ENCODE measurements around the gene PDS5A.
"Not testable (repeated sequence)": the region's sequence is repeated elsewhere in the genome, so short reads cannot be mapped to it uniquely, and the experiment has no call there.

The PDS5A gene

DNA sequence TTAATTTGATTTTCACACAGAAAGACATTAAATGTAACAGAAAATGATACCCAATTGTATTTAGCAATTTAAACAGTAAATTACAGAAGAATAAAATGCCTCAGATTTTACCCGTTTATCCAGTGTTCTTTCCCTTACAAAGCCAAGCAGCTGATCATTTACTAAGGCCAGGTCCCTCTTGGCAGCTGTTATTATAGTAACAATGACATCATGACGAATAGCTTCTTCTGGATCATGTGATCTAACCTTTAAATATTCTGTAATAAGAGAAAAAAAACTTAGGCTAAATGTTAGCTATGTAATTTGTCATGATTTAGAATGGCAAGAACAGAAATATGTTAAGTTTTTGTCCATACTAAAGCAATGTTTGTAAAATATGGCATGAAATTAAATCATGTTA, 69.4 kb downstream of the PDS5A start:
- POLR2A ChIA-PET: no interaction called here
- TF ChIP-seq, protein P1, sequence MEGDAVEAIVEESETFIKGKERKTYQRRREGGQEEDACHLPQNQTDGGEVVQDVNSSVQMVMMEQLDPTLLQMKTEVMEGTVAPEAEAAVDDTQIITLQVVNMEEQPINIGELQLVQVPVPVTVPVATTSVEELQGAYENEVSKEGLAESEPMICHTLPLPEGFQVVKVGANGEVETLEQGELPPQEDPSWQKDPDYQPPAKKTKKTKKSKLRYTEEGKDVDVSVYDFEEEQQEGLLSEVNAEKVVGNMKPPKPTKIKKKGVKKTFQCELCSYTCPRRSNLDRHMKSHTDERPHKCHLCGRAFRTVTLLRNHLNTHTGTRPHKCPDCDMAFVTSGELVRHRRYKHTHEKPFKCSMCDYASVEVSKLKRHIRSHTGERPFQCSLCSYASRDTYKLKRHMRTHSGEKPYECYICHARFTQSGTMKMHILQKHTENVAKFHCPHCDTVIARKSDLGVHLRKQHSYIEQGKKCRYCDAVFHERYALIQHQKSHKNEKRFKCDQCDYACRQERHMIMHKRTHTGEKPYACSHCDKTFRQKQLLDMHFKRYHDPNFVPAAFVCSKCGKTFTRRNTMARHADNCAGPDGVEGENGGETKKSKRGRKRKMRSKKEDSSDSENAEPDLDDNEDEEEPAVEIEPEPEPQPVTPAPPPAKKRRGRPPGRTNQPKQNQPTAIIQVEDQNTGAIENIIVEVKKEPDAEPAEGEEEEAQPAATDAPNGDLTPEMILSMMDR (IDR thresholded peaks at IDR 0.05; ENCODE audit: control extremely low read depth, extremely low read depth, low read depth, missing control alignments): no peak
- CTCF ChIA-PET: interaction anchor here (1.0 to 2.2 kb wide), 5 partner anchors 16 to 439 kb away, joined by 3 to 4 read pairs (median 4); no protein-coding TSS in a partner anchor
- DNase-seq (ENCODE audit: extremely low spot score): no peak

DNA sequence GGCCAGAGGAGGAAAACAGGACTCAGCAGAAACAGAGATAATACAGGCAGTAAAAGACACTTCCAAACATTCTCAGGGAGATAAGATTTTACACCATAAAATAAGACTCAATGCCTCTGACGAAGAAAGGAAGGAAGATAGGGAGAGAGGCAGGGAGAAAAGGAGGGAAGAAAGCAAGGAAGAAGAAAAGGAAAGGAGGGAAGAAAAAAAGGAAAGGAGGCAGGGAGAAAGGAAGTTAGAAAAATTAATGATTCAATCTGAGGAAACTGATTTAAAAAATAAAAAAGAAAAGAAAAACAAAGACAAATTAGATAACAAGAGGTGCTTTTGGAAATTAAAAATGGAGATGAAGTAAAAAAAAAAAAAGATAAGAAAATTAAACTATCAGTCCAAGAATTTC, 72.1 kb downstream of the PDS5A start:
- ChIA-PET CTCF (no interaction called here), POLR2A (interaction anchor here (0.7 kb wide), 1 partner anchor 9 kb away, joined by 3 read pairs; no protein-coding TSS in a partner anchor)
- no peak for DNase-seq (ENCODE audit: extremely low spot score)
- TF ChIP-seq, protein P1 (IDR thresholded peaks at IDR 0.05; ENCODE audit: control extremely low read depth, extremely low read depth, low read depth, missing control alignments): no peak

DNA sequence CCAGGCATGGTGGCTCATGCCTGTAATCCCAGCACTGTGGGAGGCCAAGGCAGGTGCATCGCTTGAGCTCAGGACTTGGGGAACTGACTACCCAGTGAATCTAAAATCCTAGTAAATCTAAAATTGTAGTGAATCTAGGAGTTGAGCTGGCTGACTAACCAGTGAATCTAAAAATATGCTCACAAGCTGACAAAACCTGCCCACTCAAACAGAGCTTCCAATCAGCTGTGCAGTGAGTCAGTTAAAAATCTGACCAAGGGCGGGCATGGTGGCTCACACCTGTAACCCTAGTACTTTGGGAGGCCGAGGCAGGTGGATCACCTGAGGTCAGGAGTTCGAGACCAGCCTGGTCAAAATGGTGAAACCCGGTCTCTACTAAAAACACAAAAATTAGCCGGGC, 72.7 kb downstream of the PDS5A start:
- POLR2A ChIA-PET; DNase-seq (ENCODE audit: extremely low spot score); CTCF ChIA-PET: not testable (repeated sequence)

DNA sequence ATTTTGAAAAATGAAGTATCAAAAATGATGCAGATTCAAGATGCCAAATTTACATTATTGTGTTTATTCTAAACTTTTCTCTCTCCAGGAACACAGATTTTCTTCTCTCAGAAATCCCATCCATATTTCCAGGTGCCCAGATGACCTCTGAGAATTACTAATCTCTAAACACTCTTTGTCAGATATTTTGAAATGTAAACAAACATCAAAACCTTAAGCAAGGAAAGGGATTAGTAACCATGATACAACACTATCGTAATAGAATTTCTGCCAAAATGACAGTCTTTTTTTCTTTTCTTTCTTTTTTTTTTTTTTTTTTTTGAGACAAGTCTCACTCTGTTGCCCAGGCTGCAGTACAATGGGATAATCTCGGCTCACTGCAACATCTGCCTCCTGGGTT, 76.7 kb downstream of the PDS5A start:
- POLR2A ChIA-PET: no interaction called here
- DNase-seq (ENCODE audit: extremely low spot score): no peak
- CTCF ChIA-PET: interaction anchor here (1.6 kb wide), 1 partner anchor 13 kb away, joined by 5 read pairs; no protein-coding TSS in a partner anchor
- TF ChIP-seq, protein P1 (IDR thresholded peaks at IDR 0.05; ENCODE audit: control extremely low read depth, extremely low read depth, low read depth, missing control alignments): no peak

DNA sequence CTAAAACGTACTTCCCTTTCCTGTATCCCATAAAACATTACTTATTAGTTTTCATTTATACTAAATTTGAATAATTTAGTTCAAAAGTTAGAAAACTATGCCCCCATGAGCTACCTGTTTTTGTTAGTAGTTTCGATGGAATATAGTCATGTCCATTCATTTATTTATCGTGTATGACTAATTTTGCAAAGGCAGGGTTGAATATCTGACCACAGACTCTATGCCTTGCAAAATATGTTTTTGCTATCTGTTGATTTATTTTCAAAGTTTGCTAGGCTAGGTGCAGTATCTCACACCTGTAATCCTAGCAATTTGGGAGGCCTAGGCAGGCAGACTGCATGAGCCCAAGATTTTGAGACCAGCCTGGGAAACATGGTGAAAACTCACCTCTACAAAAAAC, 78.4 kb downstream of the PDS5A start:
- CTCF ChIA-PET: no interaction called here
- no peak for DNase-seq (ENCODE audit: extremely low spot score)
- POLR2A ChIA-PET: no interaction called here
- TF ChIP-seq, protein P1 (IDR thresholded peaks at IDR 0.05; ENCODE audit: control extremely low read depth, extremely low read depth, low read depth, missing control alignments): no peak

DNA sequence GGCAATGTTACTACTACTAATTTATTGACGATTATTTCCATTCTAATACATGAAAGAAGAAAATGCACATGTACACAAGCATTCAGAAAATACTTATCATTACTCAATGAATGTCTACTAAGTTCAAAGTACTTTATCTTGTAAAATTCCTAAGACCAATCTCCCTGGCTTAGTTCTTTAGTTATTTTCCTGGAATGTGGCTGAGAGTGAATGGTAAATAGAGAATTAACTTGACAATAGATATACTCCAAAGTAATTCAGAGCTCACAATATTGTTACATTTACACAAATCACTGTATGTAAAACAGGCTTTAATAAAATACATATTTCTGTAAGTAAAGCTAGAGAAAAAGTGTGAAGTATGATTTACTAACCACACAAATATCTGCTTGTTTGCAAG, 79.7 kb downstream of the PDS5A start:
- POLR2A ChIA-PET: no interaction called here
- CTCF ChIA-PET: interaction anchor here (0.8 to 1.6 kb wide), 3 partner anchors 36 to 212 kb away, joined by 3 read pairs; no protein-coding TSS in a partner anchor
- TF ChIP-seq, protein P1 (IDR thresholded peaks at IDR 0.05; ENCODE audit: control extremely low read depth, extremely low read depth, low read depth, missing control alignments): no peak
- DNase-seq (ENCODE audit: extremely low spot score): no peak

DNA sequence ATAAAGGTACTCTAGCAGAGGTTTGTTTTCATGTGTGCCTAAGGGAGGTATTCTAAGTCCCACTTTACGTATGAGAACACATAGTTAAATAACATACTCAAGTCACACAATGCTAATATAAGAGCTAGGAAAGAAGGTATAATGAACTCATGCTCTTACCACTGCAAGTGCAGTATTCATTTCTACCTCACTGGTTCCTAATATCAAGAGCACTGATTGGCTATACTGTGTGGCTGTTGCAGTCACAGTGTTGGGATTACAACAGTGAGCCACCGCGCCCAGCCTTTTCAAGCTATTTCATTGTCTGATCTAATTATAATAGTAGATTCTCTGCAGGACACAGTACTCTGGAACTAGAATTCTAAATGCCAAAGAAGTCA, 84.0 kb downstream of the PDS5A start:
- ChIA-PET POLR2A (no interaction called here), CTCF (interaction anchor here (0.9 to 2.9 kb wide), 6 partner anchors 9 to 82 kb away, joined by 3 to 8 read pairs (median 6); no protein-coding TSS in a partner anchor)
- TF ChIP-seq, protein P1 (IDR thresholded peaks at IDR 0.05; ENCODE audit: control extremely low read depth, extremely low read depth, low read depth, missing control alignments): no peak
- no peak for DNase-seq (ENCODE audit: extremely low spot score)
